MM.1S (cell line): ENCODE data around the gene LIN37.

ENCODE experiments used
- DNase-seq: peaks from one replicate; pipeline ENCODE4 v3.0.0-alpha.2; 2015
- H2AFZ ChIP-seq: fragments of 300-600 bp; sonication (generic); 2 replicates; pipeline ENCODE4 v1.6.0; 2016; ENCODE audit warnings: antibody characterized with exemption, low read length
- H3F3A ChIP-seq: fragments of 300-600 bp; sonication (generic); 2 replicates; pipeline ENCODE4 v1.6.1; 2016; ENCODE audit warnings: mild to moderate bottlenecking, antibody characterized with exemption, low read length, moderate library complexity, mixed read lengths; ENCODE audit not compliant: insufficient read depth
- H3K27ac ChIP-seq: fragments of 300-600 bp; sonication (generic); 2 replicates; pipeline ENCODE4 v1.5.1; 2016; ENCODE audit warnings: mild to moderate bottlenecking, low read length
- H3K27me3 ChIP-seq: fragments of 300-600 bp; sonication (generic); replicated peaks from 2 replicates; pipeline ENCODE4 v1.6.0; 2016; ENCODE audit warnings: low read length; ENCODE audit not compliant: insufficient read depth
- H3K36me3 ChIP-seq: fragments of 300-600 bp; sonication (generic); replicated peaks from 2 replicates; pipeline ENCODE4 v1.6.1; 2016; ENCODE audit warnings: mild to moderate bottlenecking, low read length, mixed read lengths; ENCODE audit not compliant: insufficient read depth
- H3K4me1 ChIP-seq: fragments of 300-600 bp; sonication (generic); 2 replicates; pipeline ENCODE4 v1.6.1; 2016; ENCODE audit warnings: low read length, mixed read lengths
- H3K4me2 ChIP-seq: fragments of 300-600 bp; sonication (generic); 2 replicates; pipeline ENCODE4 v1.6.0; 2016; ENCODE audit warnings: low read depth, low read length
- H3K4me3 ChIP-seq: fragments of 300-600 bp; sonication (generic); 2 replicates; pipeline ENCODE4 v1.5.1; 2016; ENCODE audit warnings: low read length, mixed read lengths
- H3K79me2 ChIP-seq: fragments of 300-600 bp; sonication (generic); 2 replicates; pipeline ENCODE4 v1.6.1; 2016; ENCODE audit warnings: mixed run types, low read length, mixed read lengths
- H3K9ac ChIP-seq: fragments of 300-600 bp; sonication (generic); 2 replicates; pipeline ENCODE4 v1.6.1; 2016; ENCODE audit warnings: low read length, mixed read lengths
- H3K9me2 ChIP-seq: fragments of 300-600 bp; sonication (generic); replicated peaks from 2 replicates; pipeline ENCODE4 v1.6.1; 2016; ENCODE audit warnings: mild to moderate bottlenecking, low read length, mixed read lengths; ENCODE audit not compliant: insufficient read depth
- H3K9me3 ChIP-seq: fragments of 300-600 bp; sonication (generic); replicated peaks from 2 replicates; pipeline ENCODE4 v1.6.1; 2016; ENCODE audit warnings: mild to moderate bottlenecking, low read length, mixed read lengths; ENCODE audit not compliant: insufficient read depth
- H4K20me1 ChIP-seq: fragments of 300-600 bp; sonication (generic); 2 replicates; pipeline ENCODE4 v1.6.1; 2016; ENCODE audit warnings: mild to moderate bottlenecking, low read length, moderate library complexity, mixed read lengths; ENCODE audit not compliant: insufficient read depth
- EZH2 ChIP-seq: fragments of 300-600 bp; sonication (generic); optimal IDR thresholded peaks from 2 replicates; pipeline ENCODE3; 2017; ENCODE audit warnings: low read depth, mild to moderate bottlenecking, antibody characterized with exemption, low read length, mixed read lengths
- EZH2phosphoT487 ChIP-seq: fragments of 300-600 bp; sonication (generic); IDR thresholded peaks from 2 replicates; pipeline ENCODE4 v1.6.1; 2018; ENCODE audit warnings: antibody characterized with exemption, low read length
- TF ChIP-seq, protein P1 (sequence below): fragments of 300-600 bp; sonication (generic); IDR thresholded peaks from 2 replicates; pipeline ENCODE4 v1.5.1; 2016; ENCODE audit warnings: antibody characterized with exemption, low read length, mixed read lengths

LIN37 gene

DNA sequence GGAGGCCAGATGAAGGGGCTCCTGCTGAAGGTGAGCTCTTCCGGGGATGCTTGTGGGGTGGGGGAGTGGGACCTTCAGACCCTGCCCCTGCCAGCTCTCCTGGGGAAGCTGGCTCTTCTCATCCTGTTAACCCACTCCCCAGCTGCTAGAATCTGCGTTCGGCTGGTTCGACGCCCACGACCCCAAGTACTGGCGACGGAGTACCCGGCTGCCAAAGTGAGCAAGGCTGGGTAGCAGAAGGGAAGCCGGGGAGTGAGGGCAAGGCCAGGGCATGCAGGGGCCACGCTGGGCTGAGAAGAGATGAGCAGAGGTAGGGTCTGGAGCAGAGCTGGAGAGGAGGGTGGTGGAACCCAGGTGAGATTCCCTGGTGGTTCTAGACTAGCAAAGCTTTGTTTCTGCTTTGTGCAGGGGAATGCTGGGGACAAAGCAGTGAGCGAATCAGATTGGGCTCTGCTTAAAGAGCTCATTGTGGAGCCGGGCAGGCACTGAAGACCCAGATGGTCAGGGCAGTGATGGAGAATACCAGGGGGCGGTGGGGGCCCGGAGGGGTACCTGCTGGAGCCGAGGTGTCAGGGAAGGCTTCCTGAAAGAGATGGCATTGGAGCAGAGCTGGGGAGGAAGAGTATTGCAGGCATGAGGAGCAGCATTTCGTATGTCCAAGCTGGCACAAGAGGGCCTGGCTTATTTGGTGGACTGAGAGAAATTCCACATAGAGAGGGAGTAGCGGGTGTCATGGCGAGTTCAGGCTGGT is 20.2 kb upstream of the LIN37 start:
- peaks cover 7% of the 10 kb centered on the region; the same call in 1 of the 2 replicates for H3K36me3 ChIP-seq
- H3K4me1 ChIP-seq = no peaks in the 10 kb centered on the region
- H4K20me1 ChIP-seq = no peaks in the 10 kb centered on the region
- no peak for TF ChIP-seq EZH2
- no peak for TF ChIP-seq EZH2phosphoT487
- TF ChIP-seq, protein P1, sequence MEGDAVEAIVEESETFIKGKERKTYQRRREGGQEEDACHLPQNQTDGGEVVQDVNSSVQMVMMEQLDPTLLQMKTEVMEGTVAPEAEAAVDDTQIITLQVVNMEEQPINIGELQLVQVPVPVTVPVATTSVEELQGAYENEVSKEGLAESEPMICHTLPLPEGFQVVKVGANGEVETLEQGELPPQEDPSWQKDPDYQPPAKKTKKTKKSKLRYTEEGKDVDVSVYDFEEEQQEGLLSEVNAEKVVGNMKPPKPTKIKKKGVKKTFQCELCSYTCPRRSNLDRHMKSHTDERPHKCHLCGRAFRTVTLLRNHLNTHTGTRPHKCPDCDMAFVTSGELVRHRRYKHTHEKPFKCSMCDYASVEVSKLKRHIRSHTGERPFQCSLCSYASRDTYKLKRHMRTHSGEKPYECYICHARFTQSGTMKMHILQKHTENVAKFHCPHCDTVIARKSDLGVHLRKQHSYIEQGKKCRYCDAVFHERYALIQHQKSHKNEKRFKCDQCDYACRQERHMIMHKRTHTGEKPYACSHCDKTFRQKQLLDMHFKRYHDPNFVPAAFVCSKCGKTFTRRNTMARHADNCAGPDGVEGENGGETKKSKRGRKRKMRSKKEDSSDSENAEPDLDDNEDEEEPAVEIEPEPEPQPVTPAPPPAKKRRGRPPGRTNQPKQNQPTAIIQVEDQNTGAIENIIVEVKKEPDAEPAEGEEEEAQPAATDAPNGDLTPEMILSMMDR = no peak
- no peak overlapping the region for H2AFZ ChIP-seq
- H3K4me2 ChIP-seq = no peak overlapping the region
- no peak overlapping the region for H3K27ac ChIP-seq
- H3K79me2 ChIP-seq = no peaks in the 10 kb centered on the region
- no peak for DNase-seq
- H3K4me3 ChIP-seq = no peak overlapping the region
- no peaks in the 10 kb centered on the region for H3K9me2 ChIP-seq
- H3F3A ChIP-seq = no peaks in the 10 kb centered on the region
- H3K9me3 ChIP-seq = no peaks in the 10 kb centered on the region
- H3K27me3 ChIP-seq = no peaks in the 10 kb centered on the region
- no peak overlapping the region for H3K9ac ChIP-seq

DNA sequence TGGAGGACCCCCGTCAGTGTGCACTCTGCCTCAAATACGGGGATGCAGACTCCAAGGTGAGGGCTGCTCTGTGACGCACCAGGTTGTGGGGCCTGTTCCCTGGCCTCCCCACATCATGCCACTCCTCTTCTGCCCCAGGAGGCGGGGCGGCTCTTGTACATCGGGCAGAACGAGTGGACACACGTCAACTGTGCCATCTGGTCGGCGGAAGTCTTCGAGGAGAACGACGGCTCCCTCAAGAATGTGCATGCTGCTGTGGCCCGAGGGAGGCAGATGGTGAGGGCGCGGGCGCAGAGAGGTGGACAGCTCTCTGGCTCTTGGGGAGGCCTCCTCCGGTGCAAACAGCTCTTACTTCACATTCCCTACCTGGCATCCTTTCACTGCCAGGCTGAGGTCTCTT is 19.4 kb upstream of the LIN37 start:
- Histone ChIP-seq H2AFZ (no peak overlapping the region), H3F3A (no peaks in the 10 kb centered on the region), H3K36me3 (peaks cover 12% of the 10 kb centered on the region; the same call in 1 of the 2 replicates), H3K4me1 (no peaks in the 10 kb centered on the region), H3K4me2 (no peak overlapping the region), H3K9me3 (no peaks in the 10 kb centered on the region), H3K27ac (no peak overlapping the region), H3K27me3 (no peaks in the 10 kb centered on the region), H3K9me2 (no peaks in the 10 kb centered on the region), H3K4me3 (no peak overlapping the region), H3K79me2 (no peaks in the 10 kb centered on the region), H4K20me1 (no peaks in the 10 kb centered on the region), H3K9ac (no peak overlapping the region)
- TF ChIP-seq, protein P1 = no peak
- no peak for TF ChIP-seq EZH2phosphoT487
- no peak for TF ChIP-seq EZH2
- DNase-seq = no peak

DNA sequence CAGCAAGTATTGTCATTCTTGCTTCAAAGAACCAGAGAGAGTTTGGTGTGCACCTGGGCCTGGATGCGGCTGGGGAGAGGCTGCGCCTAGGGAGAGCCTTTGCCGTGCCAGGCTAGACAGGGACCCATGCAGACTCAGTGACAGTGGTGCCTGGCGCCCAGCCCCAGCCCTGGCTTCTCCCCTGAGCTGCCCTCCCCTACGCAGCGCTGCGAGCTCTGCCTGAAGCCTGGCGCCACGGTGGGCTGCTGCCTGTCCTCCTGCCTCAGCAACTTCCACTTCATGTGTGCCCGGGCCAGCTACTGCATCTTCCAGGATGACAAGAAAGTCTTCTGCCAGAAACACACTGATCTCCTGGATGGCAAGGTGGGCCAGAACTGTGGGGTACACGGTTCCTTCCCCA is 18.6 kb upstream of the LIN37 start:
- Histone ChIP-seq H3K9ac (no peak overlapping the region), H4K20me1 (no peaks in the 10 kb centered on the region), H3K27me3 (no peaks in the 10 kb centered on the region), H3F3A (no peaks in the 10 kb centered on the region), H3K27ac (no peak overlapping the region), H2AFZ (no peak overlapping the region), H3K4me2 (no peak overlapping the region), H3K36me3 (peaks cover 12% of the 10 kb centered on the region; the same call in 1 of the 2 replicates), H3K4me1 (no peaks in the 10 kb centered on the region), H3K79me2 (no peaks in the 10 kb centered on the region), H3K4me3 (no peak overlapping the region), H3K9me3 (no peaks in the 10 kb centered on the region), H3K9me2 (no peaks in the 10 kb centered on the region)
- no peak for TF ChIP-seq EZH2phosphoT487
- TF ChIP-seq, protein P1 = no peak
- TF ChIP-seq EZH2 = no peak
- no peak for DNase-seq
